Non-pigmented ciliary epithelial cell (primary cell): ENCODE results near the gene IGSF6.
A peak's percentile ranks its signal among the peaks of the same experiment; 100 is the strongest.
"Not testable (repeated sequence)": the region's sequence is repeated elsewhere in the genome, so short reads cannot be mapped to it uniquely, and the experiment has no call there.

ENCODE experiments used
- DNase-seq: peaks from one replicate; pipeline ENCODE4 v3.0.0-alpha.2; 2010; ENCODE audit warnings: low read depth

Gene IGSF6

DNA sequence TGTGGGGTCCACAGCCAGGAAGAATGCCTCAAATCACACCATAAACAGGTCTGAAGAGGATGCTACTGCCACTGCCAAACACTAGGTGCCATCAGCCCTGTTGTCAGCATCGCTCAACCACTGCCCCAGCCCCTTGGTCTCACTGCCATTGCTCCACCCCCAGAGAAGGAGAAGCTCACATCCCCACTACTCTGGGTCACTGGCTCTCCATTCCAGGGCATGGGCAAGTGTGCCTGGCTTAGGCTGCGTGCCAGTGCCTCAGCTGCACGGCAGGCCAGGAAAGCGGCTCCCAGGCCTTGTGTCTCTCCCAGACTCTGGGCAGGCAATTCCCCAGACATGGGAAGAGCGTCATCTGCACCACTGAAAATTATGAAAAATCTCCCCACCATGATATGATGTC lies 1.2 kb upstream of the IGSF6 start:
- DNase-seq = no peak

DNA sequence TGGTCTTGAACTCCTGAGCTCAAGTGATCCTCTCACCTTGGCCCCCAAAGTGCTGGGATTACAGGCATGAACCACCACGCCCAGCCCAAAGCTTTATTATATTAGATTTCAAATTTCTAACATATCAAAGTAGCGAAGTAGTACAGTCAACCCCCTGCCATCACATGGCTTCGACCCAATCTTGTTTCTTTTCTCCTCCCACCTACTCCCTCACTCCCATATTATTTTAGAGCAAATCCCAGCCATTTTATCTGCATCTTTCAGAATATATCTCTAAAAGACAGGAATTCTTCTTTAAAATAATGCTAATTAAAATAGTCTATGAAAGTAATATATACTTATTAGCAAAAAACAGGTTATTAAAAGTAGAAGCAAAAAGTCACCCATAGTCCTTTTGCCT lies 893 bp downstream of the IGSF6 start:
- DNase-seq = no peak

DNA sequence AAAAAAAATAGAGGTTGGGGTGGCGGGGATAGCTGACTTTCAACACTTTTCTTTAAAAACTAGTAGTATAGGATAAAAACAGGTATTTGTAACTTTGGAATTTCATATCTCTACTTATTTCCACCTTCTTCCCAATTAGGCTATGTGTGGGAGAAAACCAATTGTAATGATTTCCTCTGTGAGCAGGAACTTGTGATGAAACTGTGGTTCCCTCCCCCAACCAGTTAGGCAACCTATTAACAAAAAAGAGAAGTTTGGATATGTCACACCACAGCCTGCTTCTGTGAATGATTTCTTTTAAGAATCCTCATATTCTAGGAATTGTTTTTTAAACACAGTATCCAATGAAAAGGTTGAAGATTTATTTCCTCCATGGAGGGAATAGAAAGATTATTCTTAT lies 1.9 kb downstream of the IGSF6 start:
- DNase-seq = no peak

GRCh38 chr16:21649826-21650406 lies 2.5 kb downstream of the IGSF6 start:
- not testable (repeated sequence) for DNase-seq

GRCh38 chr16:21647562-21648164 lies 4.7 kb downstream of the IGSF6 start:
- no peak for DNase-seq

- DNase-seq = no peak
Observed at GRCh38 chr16:21646721-21647561, 5.5 kb downstream of the IGSF6 start.

GRCh38 chr16:21646091-21646490 lies 6.3 kb downstream of the IGSF6 start:
- DNase-seq = no peak

- no peak for DNase-seq
Observed at GRCh38 chr16:21645261-21645721, 7.1 kb downstream of the IGSF6 start.

- no peak for DNase-seq
Observed at GRCh38 chr16:21644674-21645073, 7.7 kb downstream of the IGSF6 start.

- no peak for DNase-seq
Observed at GRCh38 chr16:21643785-21644184, 8.6 kb downstream of the IGSF6 start.

DNA sequence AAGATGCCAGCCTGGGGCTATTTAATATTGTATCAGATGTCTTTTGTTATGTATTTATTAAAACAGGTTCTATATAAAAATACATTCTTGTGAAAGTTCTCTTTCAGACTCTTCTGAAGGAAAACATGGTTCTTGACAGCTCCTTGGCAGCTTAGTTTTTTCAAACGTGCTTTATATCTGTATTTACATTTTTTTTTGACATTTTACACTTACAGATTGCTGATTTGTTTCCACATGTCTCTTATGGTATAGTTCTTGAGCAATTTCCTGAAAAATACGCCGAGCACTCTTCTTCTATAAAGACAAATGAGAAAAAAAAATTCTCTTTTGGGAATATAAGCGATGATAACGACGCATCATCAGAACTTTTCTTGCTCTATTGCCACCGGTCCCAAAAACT lies 9.5 kb downstream of the IGSF6 start:
- no peak for DNase-seq

DNA sequence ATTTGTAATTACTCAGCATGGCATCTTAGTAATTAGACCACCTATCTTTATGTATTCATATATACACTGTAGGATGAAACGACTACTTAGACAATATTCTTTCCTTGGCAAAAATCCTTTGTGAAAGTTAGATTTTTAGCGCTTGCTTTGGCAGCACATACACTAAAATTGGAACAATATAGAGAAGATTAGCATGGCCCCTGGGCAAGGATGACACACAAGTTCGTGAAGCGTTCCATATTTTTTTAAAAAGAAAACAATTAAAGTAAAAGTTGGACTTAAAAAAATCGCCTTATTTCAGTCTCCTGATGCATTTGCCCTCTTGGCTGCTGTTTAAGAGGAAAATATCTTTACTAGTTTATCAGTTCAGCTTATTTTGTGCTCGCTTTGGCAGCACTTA lies 10.5 kb downstream of the IGSF6 start:
- no peak for DNase-seq

DNA sequence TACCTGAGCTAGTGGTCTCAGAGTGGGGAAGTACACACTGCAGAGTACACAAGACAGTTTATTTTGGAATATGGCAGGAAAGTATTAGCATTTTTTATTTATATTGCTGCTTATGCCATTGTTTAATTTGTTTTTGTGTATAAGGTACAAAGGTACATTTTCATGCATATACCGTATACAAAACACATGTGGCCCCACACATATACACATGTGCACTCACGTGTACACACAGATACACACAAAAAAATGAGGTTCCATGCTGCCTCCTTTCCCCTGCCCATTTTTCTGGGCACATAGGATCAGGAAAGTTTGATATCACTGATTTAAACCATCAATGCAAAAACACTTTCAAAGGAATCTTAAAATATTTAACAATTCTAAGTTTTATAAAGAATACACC lies 12.9 kb downstream of the IGSF6 start:
- no peak for DNase-seq

DNA sequence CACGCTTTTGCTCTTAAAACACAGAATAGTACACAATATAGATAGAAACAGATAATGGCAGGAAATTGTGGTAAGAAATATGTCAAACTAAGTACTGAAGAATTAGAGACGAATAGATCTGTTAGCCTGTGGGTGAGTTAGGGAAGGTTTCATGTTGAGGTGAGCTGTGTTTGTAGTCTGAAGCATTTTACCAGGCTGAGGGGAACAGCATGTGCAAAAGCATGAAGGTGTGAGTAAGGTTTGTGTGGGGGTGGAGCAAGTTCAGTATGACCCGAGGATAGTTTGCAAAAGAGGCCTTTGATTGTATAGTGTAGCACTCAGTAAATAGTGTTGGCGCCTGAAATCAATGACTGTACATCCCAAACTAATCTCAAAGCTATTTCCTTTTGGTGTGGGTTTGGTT lies 13.8 kb downstream of the IGSF6 start:
- DNase-seq = peak; percentile 31

GRCh38 chr16:21637032-21637968 lies 15.1 kb downstream of the IGSF6 start:
- DNase-seq = no peak

DNA sequence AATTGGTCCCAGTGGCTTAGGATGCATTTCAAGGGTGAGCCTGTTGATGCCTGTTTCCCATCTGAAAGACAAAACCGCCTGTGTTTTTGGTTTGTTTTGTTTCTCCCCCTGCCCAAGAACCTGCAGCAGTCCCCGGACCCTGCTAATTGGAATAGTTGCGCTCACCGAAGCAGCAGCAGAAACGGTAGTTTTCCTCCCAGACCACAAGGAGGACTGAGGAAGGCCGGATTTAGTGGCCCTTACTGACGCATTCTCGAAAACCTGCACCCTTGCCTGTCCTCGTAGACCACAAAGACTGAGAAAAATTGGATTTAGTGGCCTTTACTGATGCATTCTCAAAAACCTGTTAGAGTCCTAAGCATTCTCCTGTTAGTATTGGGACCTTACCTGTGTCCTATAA lies 16.7 kb downstream of the IGSF6 start:
- not testable (repeated sequence) for DNase-seq

GRCh38 chr16:21634216-21634615 lies 18.2 kb downstream of the IGSF6 start:
- no peak for DNase-seq

- not testable (repeated sequence) for DNase-seq
Observed at GRCh38 chr16:21631951-21632575, 20.3 kb downstream of the IGSF6 start.

- not testable (repeated sequence) for DNase-seq
Observed at GRCh38 chr16:21631376-21631775, 21.0 kb downstream of the IGSF6 start.

DNA sequence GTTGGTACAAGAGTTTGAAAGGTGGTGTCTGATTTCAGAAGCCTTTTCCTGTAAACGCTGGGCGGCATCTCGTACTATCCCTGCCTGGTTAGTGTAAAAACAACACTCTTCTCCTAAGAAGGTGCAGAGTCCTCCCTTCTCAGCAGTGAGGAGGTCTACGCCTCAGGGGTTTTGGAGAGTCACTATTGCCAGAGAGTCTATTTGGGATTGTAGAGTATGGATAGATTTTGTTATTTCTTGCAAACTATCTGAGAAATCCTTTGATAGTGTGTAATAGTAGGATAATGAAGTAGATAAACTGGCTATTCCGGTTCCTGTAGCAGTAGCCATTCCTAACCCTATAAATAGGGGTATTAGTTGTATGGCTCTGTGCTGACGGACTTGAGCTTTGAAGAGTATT lies 21.5 kb downstream of the IGSF6 start:
- not testable (repeated sequence) for DNase-seq
